GM21529 (cell line): Measurements from ENCODE around the gene GPX3.

Experiments used
- ATAC-seq: cut with Tn5 transposase; IDR thresholded peaks from one replicate; pipeline ENCODE4 v1.9.1; 2021; ENCODE audit not compliant: unreplicated experiment

The GPX3 gene

DNA sequence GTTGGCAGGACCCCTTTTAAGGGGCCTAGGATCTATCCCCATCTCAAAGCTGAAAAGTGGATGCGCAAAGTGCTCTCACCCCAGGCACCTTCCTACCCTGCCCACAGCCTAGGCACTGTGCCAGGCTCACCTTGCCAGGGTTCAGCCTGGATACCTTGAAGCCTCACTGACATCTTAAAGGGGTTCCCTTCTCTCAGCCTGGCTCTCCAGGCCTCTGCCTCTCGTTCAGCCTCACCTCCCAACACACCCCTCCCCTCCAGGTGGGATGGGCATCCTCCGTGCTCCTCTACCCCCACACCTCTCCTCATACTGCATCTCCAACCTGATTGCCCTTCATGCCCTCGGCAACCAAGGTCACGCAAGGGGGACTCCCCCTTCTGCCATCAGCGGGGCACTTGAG, 34.9 kb downstream of the GPX3 start:
- ATAC-seq, result no peak

DNA sequence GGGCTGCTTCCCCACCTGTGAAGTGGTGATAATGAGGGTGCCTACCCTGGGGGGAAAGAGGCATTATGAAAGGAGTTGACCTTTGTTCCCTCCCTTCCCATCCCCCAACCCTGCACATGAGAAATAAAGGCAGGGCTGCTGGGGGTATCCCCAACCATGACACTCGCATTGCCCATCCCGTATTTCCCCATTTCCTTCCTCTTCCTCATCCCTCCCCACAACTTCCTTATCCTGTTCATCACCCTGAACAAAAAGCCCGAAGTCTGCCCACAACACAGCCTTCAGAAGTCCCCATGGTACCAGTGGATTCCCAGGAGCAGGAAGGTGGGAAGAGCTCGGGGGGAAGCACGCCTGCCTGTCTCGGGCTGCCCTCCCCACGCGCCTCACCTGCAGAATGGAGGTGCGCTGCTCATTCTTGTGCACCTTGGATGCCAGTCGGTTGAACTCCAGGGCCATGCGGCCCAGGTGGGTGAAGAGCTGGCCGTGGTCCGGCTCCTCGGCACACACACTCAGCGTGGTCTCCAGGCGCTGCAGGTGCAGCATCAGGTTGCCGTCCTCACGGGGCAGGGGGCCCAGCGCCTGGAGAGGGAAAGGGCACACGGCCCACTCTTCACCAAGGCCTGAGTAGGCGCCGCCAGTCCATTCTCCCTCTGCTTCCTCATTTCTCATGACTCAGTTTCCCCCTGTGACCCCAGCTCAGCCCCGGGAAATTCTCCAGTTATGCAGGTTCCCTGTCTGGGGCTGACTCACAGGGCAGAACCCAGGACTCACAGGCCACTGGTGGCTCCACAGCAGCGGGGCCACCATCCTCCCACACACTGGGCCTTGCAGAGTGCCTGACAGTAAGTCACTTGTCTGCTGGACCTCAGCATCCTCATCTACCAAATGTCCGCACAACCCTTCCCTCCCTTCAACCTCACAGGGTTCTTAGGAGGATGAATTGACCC, 36.3 kb downstream of the GPX3 start:
- ATAC-seq, result no peak

DNA sequence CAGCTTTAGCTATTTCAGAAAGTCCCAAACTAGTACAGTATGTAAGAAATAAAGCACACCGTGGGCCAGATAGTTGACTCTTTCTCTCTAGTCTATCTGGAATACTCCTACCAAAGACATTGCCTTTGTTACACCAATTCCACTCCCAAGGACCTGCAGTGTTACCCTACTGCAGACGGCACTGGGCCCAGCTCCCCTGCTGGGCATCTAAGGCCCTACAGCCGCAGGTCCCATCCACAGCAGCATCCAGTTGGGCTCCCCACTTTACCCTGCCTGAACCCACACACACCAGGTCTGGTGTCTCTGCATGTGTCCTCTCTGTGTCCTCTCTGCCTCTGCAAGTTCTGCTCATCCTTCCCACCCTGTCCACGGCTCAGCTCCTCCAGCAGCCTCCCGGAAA, 37.9 kb downstream of the GPX3 start:
- no peak for ATAC-seq

DNA sequence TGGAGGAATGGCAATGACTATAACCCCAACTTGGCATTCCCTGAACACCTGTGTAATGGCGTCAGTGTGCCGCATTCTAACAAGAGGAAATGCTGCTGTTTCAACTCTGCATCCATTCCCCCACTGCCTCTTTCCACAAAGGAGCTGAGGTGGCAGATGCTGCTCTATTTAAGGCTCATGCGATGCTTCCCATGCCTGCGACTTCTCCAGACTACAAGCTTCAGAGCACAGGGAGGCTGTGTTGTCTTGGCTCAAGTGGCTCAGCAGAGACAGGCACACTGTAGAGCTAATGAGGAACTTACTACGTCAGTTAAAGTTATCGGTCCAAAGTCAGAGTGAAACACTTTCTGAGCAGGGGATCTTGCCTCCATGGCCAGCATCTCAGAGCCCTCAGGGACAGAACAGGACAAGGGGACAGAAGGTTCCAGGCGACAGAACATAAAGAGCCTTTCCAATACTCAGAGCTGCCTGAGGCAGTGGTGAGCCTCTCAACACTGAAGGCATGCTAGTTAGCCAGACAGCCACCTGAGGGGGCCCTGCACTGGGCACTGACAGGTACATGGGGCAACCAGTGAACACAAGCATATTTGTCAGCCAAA, 38.6 kb downstream of the GPX3 start:
- no peak for ATAC-seq

DNA sequence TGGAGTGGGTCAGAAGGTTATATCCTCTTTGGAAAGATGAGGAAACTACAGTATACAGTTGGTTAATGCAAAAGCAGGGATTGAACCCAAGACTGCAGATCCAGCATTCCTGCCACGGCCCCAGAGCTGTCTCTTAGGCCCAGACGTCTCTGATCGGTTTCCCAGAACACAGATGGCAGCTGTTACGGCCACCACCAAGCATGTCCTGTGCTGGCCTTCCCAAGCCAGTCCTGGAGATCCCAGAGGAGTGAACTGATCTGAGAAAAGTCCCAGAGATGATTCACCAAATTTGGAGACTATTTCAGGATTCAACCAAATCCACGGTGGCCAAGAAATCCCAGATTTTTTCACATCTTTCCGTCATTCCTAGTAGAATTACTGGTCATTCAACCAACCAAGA, 40.4 kb downstream of the GPX3 start:
- ATAC-seq, result no peak

DNA sequence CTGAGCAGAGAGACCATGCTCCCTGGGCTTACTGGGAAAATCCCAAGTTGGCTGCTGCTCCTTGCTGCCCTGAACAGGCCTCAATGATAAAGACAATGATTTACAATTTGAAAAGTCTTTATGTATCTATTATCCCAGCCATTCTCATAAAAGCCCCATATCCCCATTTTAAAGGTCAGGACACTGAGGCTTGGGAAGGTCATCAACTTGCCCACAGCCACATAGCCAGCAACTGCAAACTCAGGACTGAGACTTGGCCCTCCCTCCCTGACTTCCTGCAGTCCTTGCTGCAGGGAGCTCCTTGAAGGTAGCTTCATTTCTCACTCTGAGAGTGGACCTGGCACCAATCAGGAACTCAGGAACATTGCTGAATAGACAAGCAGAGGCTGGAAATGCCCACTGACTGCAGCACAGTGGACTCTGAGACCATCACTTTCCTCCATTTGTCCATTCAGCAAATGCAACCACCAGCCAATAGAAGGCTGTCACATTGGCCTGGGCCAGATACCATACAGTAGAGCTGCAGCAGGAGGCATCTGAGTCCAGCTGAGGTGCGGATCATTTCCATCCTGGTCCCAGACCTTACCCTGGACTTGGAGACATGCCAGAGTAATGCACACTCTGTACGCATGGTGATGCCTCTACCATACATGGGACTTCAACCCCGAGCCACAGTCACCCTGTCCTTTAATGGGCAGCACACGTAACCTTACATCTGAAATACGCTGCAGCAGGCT, 42.2 kb downstream of the GPX3 start:
- no peak for ATAC-seq

DNA sequence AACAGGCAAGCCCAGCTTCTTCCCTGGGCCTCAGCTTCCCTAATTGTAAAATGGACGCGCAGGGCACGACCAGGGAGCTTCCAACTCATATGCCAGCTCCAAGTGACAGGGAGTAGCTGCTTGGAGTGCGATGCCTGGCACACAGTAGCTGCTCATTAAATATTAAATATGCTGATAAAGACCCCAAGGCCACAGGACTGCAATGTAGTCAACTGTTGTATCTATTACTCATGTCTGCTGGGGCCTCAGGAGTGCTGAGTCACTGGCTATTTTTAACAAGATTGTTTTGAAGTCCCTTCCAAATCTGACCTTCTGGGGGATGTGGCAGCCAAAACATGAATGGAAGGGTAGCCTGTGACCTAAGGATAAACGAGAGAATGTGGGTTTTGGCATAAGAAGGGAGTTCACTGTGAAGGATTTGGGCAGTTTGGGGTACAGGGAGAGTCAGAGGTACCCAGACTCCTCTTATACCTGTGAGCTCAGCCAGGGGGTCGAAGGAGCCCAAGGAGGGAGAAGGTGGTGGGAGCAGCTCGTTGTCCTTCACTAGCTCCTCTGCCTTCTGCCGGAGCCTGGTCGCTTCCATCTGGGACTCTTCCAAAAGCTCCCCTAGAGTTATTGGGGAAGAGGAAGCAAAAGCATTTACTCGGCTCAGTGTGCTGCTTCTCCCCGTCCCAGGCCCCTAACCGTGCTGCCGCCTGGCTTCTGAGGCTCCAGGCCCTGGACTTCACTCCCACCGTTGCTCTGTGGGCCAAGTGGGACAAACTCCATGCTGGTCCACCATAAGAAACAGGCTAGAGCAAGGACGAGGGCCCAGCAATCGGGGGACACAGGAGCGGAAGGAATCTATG, 43.0 kb downstream of the GPX3 start:
- no peak for ATAC-seq

DNA sequence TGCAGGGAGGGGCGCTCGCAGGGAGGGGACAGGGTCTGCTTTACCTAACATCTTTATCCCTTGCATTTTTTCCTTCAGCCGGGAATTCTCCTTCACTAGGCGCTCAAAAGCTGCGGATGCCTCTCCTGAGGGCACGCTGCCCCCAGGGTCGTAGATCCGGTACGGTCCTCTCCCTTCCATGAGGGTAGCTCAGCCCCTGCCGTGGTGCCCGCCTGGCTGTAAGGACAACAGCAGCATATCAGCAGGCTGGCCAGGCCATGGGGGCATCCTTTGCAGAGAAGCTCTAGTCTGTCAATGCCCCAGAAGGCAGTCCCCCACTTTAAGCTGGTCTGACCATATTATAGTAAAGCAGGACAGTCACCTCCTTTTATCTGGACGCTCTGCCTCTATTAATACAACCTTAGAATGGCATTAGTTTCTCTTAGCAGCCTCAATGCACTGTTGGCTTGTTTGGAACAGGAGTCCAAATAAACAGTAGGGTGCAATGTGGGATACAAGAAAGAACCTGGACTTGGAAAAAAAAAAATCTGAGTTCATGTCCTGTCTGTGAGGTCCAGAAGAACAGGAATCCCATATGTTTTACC, 44.6 kb downstream of the GPX3 start:
- ATAC-seq, result no peak

DNA sequence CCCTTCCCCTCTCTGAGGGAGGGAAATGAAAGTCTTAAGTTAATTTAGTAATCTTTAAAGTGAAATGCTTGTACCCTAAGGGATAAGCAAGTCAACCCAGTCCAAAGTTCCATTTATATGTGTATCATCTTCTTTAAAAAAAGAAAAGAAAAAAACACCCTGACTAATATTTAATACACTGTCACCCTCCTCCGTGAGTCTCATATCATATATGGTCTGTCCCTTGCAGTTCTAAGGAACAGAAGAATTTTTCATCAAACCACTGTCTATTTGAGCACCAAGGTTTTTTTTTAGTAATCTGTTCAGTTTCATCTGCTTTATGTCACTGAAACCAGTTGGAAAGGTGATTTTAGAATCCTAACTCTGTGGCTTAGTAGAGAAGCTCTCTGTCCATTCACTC, 45.2 kb downstream of the GPX3 start:
- no peak for ATAC-seq

DNA sequence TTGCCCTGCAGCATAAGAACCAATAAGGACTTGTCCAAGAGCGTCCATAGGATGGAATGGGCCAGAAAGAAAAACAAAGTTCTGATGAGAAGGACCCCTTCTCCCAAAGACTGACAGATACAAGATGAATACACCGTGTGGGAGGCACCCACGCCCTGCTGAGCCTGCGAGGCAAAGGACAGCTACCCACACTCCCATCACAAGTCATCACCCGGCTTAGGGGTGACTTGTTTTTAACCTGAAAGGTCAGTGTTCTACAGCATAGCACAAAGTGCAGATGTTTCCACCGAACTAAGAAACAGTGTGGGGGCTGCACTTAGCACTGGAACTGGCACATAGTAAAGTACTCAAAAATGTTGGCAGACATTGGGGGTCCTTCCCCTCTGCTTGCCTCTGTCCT, 46.5 kb downstream of the GPX3 start:
- no peak for ATAC-seq

DNA sequence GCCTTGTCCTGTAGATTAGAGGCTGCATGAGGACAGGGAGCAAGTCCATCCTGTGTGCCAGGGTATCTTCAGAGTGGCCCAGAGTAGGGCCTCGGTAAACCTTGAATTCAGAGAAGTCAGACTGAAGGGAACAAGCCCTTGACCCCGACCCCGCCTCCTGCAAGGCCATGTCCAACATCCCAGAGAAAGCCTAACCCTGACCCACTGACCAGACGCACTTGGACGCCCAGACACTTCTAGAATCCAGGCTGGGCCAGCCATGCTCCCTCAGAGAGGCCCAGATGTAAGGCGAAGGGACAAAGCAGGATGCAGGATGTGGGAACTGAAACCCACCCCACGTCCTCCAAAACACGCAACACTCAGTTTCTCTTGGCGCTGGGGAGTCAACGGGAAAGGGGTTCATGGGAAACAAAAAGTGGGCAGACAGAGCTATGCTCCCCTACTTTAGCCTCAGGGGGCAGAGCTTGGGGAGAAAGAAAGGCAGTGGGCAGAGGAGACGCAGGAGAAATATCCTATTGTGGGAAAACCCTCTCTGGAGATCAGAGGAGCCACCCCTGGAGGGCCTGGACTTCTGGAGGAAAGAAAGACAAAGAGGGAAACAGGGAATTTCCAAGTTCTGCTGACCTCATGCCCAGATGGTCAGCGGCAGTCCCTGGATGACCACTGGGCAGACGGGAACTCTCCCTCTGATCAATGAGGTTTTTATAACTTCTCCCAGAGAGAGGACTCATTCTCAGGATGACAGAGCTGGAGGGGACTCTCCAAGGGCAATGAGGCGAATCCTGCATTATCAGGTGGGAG, 47.4 kb downstream of the GPX3 start:
- ATAC-seq, result peak; percentile 7

DNA sequence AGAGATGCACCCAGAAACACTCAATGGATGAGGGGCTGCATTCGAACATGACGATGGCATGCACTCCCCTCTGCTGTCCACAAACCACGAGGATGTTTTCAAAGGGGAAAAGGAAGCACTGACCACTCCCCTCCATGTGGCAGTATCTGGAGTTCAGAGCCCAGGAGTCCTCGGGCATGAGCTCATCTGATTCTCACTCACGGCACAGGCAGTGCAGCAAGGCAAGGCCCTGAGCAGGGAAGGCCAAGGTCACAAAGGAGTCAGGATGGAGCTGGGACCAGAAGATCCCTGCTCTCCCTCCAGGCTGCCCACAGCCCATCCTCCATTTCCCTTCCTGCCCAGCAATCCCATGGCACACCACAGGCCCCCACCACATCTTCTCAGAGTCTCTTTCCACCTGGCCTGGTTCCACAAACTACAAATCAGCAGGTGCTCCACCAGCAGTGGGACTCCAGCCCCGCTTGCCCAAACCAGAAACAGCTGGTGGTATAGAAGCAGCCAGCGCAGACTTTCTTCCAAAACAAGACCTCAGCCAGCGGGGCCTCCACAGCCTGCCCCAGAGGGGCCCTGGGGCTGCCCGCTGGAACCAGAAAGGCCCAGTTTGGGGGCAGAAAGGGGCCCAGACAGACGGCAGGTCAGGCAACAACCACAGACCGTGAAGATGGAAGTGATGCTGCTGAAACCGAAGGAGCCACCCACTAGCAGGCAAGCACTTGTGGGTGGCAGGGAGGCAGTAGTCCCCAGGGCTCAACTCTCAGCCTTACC, 48.2 kb downstream of the GPX3 start:
- peak; percentile 58 for ATAC-seq

DNA sequence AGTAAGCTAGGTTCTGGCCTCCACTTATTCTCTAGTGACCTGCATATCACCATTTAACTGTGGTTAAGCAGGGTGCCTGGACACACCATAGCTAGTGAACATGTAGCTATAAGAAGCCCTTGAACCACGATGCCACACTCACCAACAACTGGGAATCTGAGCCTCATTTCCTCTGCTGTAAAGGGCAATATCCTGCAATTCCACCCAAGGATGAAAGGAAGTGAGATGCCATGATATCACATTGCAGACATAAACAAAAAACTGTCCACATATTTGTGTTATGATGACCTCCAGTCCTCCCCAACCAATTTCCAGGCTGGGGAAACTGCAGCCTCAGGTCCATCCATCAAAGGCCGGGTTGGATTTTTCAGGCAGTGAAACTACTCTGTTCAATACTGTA, 50.1 kb downstream of the GPX3 start:
- ATAC-seq, result no peak

DNA sequence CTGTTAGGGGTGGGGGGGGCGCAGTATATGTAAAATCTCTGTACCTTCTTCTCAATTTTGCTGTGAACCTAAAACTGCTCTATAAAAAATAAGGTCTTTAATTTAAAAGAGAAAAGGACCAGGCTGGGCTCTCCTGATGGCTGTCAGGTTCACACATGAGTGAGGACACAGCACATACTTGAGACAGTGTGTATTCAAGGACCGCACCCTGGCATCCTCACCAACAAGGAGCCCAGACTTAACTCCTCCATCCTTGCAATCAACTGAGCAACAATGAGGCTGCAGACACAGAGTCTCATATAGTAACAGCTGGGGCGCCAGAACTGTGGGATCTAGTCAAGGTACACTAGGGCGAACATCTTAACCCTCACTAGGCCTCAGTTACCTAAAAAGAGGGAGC, 50.6 kb downstream of the GPX3 start:
- ATAC-seq, result no peak

DNA sequence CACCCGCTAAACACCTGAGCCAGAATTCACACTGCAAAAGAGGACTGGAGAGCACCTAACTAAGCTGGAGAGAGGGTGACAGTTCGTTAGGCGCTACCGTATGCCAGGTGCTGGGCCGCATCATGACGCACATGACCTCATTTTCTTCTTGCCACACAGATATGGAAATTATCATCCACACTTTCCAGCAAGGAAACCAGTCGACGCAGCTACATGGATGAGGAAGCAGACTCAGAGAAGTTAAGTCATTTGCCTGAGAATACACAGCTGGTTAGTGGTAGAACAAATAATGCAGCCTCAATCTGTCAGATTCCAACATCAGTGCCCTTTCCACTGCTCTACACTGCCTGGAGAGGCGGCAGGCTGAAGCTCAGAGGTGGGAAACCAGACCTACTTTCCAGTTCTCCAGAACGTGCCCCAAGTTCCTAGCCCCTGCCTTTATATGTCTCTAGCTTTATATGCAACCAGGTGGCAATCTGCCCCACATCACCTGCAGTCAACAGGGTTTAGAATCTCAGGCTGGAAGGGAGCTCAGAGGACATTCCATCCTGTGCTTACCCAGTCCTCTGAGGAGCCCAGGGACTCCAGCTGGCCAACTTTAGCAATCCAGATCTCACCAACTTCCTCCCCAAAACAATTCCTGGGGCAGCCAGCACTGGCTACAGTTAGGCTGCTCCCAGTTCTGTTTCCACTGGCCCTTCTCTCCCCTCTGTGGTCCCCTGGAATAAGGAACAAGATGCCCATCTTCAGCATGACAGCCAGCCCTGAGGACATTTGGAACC, 51.6 kb downstream of the GPX3 start:
- no peak for ATAC-seq

DNA sequence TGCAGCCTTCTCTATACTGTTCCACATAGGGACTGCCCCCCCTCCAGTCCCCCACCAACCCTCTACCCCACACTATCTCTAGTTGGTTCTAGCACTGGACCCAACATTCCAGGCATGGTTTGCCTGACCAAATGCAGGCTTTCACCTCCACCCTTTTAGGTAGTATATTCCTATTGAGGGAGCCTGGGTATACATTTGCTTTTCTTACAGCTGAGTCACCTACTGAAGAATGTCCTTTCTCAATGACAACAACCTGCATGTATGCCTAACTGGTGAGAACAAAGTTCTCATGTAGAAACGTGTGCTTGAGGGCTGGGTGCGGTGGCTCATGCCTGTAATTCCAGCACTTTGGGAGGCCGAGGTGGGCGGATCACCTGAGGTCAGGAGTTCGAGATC, 52.2 kb downstream of the GPX3 start:
- no peak for ATAC-seq

DNA sequence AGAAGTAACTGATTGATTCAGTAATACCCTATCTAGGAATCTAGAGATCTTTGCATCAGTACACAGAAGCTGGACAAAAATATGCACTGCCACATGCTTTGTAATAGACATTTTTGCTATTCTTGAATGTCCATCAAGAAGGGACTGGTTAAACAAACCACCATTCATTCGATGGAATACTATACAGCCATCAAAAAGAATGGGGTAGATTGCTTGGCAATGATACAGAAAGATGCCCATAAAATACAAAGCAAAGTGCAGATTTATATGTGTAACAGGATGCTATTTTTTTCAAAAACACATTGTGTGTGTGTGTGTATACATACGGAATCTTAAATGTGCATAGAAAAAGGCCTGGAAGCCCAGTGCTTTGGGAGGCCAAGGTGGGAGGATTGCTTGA, 52.9 kb downstream of the GPX3 start:
- no peak for ATAC-seq

DNA sequence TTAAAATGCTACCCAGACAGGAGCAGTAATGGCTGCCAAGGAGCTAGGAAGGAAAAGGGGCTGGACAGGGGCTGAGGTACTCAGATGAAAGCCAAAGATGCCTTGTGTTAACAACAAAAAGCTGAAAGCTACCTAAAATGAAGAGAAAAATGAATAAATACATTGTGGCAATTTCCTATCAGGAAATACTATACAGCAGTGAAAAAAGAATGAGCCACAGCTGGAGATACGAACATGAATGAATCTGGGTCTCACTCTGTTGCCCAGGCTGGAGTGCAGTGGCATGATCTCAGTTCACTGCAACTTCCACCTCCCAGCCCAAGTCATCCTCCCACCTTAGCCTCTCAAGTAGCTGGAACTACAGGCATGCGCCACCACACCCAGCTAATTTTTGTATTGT, 54.2 kb downstream of the GPX3 start:
- ATAC-seq, result no peak
